Measurements from ENCODE around the gene F3.
"Not testable (repeated sequence)": the region's sequence is repeated elsewhere in the genome, so short reads cannot be mapped to it uniquely, and the experiment has no call there.

Gene F3

GRCh38 chr1:94541246-94542087 lies at the start of gene F3:
TSS of gene F3 (minus strand) at chr1:94541759. CDS start at chr1:94541636, 123 bp downstream.
- peak; percentile 33 for DNase-seq

- no peak for DNase-seq
These were observed 48.9 kb upstream of the F3 start for GRCh38 chr1:94590203-94591137.

DNA sequence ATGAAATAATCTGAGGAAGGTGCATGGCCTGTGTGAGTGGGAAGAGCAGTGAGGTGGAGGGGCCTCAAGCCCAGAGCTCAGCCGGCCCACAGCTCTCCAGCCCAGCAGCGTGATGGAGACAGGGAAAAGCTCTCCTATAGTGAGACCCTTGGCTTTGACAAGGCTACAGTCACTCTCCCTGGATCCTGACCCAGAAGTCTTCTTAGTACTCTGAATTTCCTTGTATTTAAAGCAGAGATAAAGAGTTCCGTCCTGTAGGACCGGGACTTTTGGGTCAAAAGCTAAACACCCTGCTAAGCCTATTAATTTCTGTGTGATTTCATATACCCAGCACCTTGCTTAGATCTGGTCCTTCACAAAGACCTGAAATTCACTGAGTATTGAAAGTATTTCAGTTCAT lies 48.2 kb upstream of the F3 start:
- DNase-seq, result no peak

- no peak for DNase-seq
These were observed 41.0 kb upstream of the F3 start for GRCh38 chr1:94582565-94582964.

GRCh38 chr1:94580367-94581115 lies 39.0 kb upstream of the F3 start:
- no peak for DNase-seq

DNA sequence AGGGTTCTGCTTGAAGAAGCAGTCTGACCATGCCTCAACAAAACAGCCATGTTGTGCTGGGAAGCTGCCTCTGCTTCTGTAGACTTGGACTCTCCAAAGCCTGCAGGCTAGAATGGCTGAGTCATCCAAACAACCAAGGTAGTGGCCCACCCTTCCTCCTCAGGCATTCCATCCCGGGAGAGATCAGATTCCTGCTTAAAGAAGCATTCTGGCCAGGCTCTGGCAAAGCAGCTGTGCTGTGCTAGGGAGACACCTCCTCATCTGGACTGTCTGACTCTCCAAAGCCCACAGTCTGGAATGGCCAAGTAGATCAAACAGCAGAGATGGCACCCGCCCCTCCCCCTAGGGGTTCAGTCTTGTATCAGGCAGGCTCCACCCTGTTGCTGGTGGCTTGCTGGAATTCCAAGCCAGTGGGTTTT lies 38.3 kb upstream of the F3 start:
- DNase-seq, result no peak

GRCh38 chr1:94578856-94579255 lies 37.3 kb upstream of the F3 start:
- no peak for DNase-seq

GRCh38 chr1:94573917-94574316 lies 32.4 kb upstream of the F3 start:
- DNase-seq, result not testable (repeated sequence)

DNA sequence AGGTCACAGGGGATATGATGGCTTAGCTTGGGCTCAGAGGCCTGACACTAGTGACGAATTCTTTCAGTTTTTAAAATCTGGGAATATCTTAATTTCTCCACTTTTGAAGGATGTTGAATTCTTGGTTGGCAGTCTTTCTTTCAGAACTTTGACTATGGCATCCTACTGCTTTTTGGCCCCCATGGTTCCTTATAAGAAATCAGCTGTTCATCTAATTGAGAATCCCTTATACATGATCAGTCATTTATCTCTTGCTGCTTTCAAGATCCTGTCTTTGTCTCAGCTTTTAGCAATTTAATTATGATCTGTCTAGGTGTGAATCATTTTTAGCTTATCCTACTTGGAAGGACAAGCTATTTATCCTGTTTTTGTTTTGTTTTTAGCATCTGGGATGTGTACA lies 31.2 kb upstream of the F3 start:
- no peak for DNase-seq

- not testable (repeated sequence) for DNase-seq
These were observed 29.4 kb upstream of the F3 start for GRCh38 chr1:94570965-94571364.

DNA sequence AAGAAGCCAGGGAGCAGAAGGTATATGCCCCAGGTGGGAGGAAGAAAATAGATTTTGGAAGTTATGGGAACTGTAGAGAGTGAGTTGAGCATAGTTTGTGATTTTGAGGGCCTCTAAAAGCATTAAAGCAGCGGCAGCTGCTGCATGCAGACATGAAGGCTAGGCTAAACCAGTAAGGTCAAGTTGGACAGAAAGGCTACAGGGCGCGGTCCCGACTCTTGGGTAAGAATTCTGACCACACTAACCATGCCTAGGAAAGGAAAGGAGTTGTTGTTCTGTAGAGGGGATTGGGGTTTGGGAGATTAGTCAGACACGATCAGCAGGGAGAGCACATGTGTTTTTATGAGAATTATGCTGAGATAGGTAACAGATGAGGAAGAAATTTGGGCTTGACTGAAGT lies 27.2 kb upstream of the F3 start:
- not testable (repeated sequence) for DNase-seq

DNA sequence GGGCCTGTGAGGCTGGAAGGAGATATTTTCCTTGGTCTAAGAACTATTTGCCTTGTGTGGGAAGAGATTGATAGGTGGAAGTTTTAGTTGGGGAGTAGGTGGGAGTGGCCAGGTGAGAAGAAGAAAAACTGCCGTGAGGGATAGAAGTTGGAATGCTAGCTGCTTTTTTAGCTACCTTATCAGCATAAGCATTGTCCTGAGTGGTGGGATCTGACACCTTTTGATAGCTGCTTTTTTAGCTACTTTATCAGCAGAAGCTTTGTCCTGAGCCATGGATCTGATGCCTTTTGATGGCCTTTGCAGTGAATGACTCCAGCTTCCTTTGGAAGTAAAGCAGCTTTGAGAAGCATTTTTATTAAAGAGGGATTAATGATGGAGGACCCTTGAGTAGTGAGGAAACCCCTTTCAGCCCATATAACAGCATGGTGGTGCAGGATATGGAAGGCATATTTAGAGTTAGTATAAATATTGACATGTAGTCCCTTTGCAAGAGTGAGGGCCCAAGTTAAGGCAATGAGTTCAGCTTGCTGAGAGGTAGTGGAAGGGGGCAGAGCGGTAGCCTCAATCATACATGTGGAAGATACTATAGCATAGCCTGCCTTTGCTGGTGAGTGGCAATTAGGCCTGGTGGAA lies 26.5 kb upstream of the F3 start:
- DNase-seq, result not testable (repeated sequence)

DNA sequence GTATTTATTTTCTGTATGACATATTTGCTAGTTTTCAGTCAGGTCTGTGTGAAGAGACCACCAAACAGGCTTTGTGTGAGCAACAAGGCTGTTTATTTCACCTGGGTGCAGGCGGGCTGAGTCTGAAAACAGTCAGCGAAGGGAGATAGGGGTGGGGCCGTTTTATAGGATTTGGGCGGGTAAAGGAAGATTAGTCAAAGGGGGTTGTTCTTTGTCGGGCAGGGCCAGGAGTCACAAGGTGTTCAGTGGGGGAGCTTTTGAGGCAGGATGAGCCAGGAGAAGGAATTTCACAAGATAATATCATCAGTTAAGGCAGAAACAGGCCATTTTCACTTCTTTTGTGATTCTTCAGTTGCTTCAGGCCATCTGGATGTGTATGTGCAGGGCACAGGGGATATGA lies 24.9 kb upstream of the F3 start:
- not testable (repeated sequence) for DNase-seq

DNA sequence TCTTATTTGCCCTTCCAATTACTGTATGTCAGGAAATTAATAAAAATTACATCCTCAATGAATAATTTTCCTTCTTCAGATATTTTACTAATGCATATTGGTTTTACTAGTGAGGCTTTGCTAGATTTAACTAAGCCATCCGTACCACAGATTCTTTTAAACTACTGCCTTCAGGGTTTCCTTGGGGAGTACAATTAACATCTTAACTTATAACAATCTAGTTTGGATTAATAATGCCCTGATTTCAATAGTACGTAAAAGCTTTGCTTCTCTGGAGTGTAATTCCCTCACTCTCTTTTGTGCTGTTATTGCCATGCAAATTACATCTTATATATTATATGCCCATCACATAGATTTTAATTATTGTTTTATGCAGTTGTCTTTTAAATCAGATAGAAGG lies 24.3 kb upstream of the F3 start:
- no peak for DNase-seq

DNA sequence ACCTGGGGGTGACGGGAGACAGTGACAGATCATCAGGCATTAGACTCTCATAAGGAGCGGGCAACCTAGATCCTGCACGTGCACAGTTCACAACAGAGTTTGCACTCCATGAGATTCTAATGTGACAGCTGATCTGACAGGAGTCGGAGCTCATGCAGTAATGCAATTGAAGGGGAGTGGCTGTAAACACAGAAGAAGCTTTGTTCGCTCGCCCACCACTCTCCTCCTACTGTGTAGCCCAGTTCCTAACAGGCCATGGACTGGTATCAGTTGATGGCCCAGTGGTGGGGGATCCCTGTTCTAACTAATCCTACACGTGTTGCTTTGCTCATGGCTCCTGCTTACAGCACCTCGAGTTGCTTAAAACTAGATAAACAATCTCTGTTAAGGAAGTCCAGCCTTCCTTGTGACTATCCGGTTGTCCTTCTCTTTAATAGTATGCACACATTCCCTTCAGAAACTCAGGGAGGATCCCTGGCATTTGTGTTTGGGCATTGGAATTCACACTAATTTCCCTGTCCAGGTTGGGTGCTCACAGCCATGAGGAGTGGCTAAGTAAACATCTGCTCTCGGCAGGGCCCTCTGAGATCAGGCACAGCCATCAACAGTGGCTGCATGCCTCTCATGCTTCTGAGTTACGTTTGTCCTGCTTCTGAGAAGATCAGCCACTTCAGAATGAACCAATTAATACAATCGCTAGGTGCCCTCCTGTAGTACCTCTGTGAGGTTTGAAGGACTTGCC lies 21.1 kb upstream of the F3 start:
- no peak for DNase-seq

GRCh38 chr1:94560333-94560732 lies 18.8 kb upstream of the F3 start:
- DNase-seq, result no peak

- DNase-seq, result no peak
These were observed 18.4 kb upstream of the F3 start for GRCh38 chr1:94559921-94560320.

GRCh38 chr1:94555091-94555490 lies 13.5 kb upstream of the F3 start:
- no peak for DNase-seq

DNA sequence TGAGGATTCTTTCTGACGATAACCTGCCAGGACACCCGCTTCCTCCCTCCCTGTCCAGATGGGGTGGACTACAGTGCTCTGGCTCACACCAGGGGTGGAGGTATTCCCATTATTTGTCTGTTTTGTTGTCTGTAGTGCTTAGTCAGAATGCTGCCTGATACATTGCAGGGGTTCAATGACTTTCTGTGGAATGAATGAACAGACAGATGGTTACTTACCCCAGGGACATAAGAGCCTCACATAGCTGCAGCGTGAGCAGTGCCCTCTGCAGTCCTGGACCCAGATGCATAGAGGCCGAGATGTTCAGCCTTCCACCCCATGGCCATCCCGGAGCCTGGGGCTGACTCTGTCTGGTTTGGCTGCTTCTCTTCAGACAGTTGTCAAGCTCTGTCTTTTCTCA lies 13.0 kb upstream of the F3 start:
- DNase-seq, result peak; percentile 28

DNA sequence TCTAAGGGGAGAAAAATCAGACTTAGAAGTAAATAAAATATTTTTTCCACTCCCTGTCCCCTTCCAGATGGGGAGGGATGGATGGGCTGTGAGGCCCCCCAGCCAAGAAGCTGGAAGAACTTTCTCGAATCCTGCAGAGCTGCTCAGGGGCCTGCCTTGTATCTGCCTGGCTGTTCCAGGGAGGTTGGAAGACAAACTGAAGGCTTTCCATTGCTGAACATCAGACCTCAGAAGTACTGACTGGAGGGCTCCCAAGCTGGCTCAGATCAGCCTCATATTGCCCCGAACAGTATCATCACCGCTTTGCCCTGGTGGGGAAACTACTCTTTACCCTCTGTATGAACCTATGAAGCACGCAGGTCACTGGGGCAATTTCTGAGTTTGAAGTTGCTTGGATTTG lies 12.4 kb upstream of the F3 start:
- DNase-seq, result no peak

DNA sequence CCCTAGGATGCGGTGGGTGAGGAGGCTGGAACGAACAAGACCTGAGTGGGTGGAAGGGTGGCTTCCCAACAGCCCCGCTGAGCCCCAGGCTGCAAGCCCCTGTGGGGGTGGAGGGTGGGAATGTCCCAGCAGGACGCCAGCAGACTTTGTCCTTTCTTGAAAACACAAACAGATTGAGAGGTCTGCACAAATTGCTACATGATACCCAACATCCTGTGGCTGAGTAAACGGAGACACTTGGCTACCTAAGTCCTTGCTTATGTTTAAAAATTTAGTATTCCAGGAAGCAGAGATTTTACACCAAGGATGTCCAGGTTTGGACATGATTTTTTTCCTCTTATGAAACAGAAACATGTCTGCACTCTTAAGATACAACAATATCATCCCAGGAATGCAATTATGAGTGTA lies 11.8 kb upstream of the F3 start:
- no peak for DNase-seq

- no peak for DNase-seq
These were observed 10.6 kb upstream of the F3 start for GRCh38 chr1:94552071-94552586.
